Retina (tissue), 1 donor: ENCODE data around the gene NOP56.

ENCODE experiments used
- DNase-seq: peaks from one replicate; pipeline ENCODE4 v3.0.0-alpha.2; 2016

NOP56 gene

GRCh38 chr20:2703716-2704475, 51.5 kb downstream of the NOP56 start:
- DNase-seq = no peak

DNA sequence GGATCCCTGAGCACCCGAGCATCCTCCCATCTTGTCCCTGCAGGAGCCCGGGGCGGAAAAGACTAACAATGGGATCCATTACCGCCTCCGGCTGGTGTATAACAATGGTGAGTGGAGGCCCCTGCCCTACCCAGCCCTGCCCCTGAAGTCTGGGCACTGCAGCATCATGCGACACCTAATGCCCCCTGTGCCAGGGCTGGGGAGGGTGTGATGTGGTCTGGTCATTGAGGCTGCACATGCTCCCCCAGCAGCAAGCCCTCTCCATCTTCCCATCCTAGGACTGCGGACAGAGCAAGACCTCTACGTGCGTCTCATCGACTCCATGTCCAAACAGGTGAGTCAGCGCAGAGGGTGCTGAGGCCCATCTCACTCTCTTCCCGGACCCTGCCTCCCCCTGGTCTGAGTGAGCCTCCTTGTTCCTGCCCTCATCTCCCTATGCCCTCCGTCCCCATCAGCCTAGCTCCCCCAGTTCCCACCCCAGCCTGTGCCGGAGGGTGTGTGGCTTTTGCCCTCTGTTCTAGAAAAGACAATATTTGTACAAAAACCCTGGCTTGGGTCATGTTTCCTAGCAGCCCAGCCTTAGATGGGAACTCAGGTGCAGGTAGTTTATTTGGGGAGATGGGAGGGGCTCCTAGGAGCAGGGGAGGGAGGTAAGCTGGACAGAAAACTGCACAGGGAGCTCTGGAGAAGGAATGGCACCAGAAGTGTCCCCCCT, 53.7 kb downstream of the NOP56 start:
- DNase-seq = no peak

DNA sequence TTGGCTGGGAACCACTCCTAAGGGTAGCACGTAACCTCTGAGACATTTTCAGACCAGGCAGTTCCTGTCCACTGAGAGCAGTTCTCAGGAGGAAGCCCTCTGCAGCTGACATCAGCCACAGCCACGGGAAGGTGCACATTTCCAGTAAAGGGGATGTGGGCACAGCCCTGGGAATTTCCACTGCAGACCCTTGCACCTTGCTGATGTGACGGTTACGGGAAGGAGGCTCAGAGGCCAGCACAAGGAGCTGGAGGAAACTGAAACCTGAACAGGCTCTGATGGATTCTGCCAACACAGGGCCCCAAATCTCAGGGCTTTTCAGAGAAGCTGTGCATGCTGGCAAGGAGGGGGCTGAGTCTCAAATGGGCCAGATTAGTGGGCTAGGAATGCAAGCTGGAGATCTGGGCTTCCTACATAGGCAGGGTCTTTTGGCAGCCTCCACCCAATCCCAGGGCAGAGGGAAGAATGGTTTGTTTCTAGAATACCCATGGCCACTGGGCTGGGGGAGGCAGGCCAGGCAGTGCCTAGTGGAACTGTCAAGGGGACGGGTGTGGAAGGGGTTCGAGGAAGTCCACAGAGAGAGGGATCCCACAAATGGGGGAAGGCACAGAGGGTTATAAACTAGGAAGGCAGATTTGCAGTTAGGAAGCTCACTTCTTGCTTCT, 54.4 kb downstream of the NOP56 start:
- DNase-seq = no peak

GRCh38 chr20:2707353-2708072, 55.1 kb downstream of the NOP56 start:
- peak; percentile 12 for DNase-seq
